HFF-Myc (cell line): ENCODE measurements around the gene SMYD3.
A peak's percentile ranks its signal among the peaks of the same experiment; 100 is the strongest.

Experiments
- DNase-seq: peaks from one replicate; pipeline ENCODE4 v3.0.0-alpha.2; 2011; ENCODE audit warnings: low read depth; ENCODE audit errors: extremely low read depth
- H3K4me3 ChIP-seq: replicated peaks from 2 replicates; pipeline ENCODE4 v1.5.1; 2011; ENCODE audit warnings: low read depth, mild to moderate bottlenecking, control low read depth, low read length
- TF ChIP-seq, protein P1 (sequence below): IDR thresholded peaks from 2 replicates; pipeline ENCODE4 v1.5.1; 2012; ENCODE audit warnings: mild to moderate bottlenecking, low read depth, low read length, control low read depth; ENCODE audit errors: missing control alignments

SMYD3 gene

DNA sequence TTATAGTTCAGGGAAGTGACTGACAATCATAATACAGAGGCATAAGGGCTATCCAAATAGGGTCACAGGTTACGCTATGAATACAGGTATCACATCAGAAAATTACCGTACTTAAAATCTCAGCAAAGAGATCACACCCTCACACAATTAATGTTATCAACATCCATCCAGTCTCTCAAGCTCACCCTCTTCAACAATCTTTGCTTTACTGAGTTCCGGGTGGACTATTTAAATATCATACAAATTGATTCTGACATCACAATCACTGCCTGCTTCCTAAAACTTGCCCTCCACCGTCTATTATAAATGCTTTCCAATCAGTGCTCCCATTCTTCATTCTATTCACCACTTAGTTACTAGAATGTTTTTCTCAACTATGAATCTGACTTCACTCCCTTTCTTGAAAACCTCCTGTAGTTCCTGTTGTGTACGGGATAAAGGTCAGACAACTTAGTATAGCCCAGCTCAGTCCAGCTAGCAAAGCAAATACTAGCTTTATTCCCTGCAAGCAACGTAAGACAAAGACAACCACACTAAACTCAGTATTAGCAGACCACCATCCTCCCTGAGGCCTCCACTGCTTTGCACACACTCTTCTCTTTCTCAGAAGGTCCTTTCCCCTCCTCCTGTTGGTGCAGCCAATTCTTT lies 398.7 kb downstream of the SMYD3 start:
- H3K4me3 ChIP-seq = no peak overlapping the region
- TF ChIP-seq, protein P1, sequence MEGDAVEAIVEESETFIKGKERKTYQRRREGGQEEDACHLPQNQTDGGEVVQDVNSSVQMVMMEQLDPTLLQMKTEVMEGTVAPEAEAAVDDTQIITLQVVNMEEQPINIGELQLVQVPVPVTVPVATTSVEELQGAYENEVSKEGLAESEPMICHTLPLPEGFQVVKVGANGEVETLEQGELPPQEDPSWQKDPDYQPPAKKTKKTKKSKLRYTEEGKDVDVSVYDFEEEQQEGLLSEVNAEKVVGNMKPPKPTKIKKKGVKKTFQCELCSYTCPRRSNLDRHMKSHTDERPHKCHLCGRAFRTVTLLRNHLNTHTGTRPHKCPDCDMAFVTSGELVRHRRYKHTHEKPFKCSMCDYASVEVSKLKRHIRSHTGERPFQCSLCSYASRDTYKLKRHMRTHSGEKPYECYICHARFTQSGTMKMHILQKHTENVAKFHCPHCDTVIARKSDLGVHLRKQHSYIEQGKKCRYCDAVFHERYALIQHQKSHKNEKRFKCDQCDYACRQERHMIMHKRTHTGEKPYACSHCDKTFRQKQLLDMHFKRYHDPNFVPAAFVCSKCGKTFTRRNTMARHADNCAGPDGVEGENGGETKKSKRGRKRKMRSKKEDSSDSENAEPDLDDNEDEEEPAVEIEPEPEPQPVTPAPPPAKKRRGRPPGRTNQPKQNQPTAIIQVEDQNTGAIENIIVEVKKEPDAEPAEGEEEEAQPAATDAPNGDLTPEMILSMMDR = no peak
- no peak for DNase-seq

DNA sequence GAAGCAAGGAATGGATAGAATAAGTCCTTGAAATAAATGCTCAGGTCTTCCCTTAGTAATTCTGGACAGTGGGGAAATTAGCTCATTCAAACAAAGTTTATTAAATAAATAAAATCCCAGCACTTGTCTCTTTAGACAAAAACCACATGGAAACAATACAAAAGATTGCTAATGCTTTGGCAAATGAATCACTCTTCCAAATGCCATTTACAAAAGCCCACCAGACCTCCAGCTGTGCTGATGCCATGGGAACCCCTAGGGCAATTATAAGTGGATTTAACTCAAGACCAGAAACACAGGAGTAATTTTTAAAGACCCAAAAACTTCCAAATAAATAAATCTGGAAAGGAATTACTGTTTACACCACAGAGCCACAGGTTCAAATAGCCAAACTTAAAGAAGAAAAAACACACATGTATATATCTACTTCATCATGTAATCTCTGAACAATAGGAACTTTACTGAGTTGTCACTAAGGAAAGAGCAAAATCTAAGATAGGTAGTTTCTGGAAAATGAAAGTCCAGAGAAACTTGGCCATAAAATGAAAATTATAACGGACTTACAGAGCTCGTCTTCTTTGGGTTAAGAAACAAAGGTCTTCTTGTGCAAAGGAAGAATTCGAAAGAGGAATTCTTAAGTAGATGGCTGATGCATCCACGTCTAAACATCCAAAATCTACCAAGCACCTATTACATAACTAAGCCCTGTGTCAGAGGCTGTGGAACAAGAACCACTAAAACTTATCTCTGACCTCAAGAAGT lies 399.4 kb downstream of the SMYD3 start:
- DNase-seq = peak; percentile 37
- TF ChIP-seq, protein P1 = no peak
- no peak overlapping the region for H3K4me3 ChIP-seq

DNA sequence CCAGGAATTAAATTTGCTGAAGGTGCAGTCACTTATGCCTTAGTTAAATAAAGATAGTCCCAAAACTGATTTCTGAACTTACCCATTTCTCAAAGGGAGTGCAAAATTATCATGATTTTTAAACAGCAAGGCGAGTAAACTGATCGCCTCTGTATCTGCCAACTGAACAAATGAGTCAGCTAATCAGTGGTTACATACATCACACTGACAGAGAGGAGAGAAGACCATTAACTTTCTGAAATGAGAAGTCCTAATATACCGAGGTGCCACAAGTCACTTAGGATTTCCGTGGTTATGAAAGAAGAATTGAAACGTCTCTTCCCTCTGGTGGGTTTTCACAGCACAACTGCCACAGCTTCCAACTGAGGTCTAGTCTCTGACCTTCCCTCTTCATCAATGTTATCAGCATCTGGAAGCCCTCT lies 400.7 kb downstream of the SMYD3 start:
- TF ChIP-seq, protein P1 = no peak
- H3K4me3 ChIP-seq = no peak overlapping the region
- no peak for DNase-seq

DNA sequence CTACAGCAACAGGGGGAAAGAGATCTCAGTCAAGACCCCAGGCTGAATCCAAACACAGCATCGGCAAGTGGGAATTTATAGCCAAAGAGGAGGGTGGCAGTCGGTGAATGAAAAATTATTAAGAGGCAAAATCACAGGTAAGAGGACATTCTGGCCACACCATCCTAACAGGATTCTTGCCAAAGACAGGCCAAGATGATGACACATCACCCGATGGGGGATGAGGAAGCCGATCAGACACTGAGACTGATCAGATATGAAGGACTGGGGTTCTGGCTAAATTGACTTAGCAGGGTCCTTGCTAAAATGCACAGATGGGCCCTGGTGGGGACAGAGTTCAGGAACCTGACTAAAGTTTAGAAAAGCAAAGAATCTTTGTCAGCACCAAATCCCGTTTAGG lies 402.2 kb downstream of the SMYD3 start:
- H3K4me3 ChIP-seq = no peak overlapping the region
- TF ChIP-seq, protein P1 = no peak

DNA sequence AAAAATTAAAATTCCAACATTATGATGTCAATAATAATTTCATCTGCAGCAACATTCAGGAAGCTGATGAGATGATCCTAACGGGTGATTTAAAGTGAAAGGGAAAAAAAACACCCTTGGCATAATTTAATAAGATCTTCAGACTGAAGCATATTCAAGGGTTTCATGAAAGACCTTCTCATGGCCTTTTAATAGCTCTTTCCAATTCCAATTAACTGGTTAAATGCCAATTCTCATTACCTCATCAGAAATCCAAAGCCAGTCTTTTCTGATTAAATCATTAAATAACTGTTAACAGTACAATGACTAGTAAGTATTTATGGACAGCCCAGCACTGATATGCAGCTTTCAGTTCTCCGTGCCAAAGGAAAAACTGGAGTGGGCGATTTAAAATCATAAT lies 407.5 kb downstream of the SMYD3 start:
- TF ChIP-seq, protein P1 = no peak
- no peak for DNase-seq
- no peak overlapping the region for H3K4me3 ChIP-seq

More for the DNA sequence above, 402.2 kb downstream of the SMYD3 start:
- no peak for DNase-seq

DNA sequence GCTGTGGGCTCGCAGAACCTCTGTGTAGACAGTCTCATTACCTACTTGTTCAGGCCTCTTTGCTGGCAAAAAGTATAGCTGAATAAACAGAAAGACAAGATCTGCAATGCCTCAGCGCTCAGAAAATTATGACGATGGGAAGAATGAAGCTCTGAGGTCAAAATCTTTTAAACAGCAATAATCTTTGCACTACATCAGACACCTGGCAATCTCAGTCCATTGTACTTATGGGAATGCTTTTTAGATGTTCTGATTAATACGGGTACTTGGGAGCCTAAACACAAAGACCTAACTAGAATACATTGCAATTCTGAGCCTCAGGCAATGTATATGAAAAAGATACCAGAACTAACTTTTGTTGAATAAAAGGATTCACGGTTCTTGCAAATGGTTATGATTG lies 410.7 kb downstream of the SMYD3 start:
- TF ChIP-seq, protein P1 = no peak
- H3K4me3 ChIP-seq = no peak overlapping the region
- no peak for DNase-seq
